Cardiac fibroblast (primary cell): ENCODE measurements around the gene SLC7A10.

Experiments
- DNase-seq, 2 donors: peaks; one replicate each; pipeline versions ENCODE4 v3.0.0 to v3.0.0-alpha.2; 2010; ENCODE audit warnings: low read depth in 2 of 2
- H3K4me3 ChIP-seq, 2 donors: replicated peaks in 1 of 2; 1 replicate in 1 of 2; 2 replicates in 1 of 2; pipeline ENCODE4 v1.5.1; 2011; ENCODE audit warnings: low read depth in 2 of 2, low read length in 2 of 2, mild to moderate bottlenecking in 2 of 2, moderate library complexity in 1 of 2
- CTCF ChIP-seq: IDR thresholded peaks from one replicate; pipeline ENCODE4 v1.5.1; 2011; ENCODE audit warnings: low read depth, mild to moderate bottlenecking, low read length, inconsistent platforms

Gene SLC7A10

GRCh38 chr19:33249740-33250366 lies 24.2 kb upstream of the SLC7A10 start:
- no peak for DNase-seq
- no peak for TF ChIP-seq CTCF
- no peak overlapping the region for H3K4me3 ChIP-seq

DNA sequence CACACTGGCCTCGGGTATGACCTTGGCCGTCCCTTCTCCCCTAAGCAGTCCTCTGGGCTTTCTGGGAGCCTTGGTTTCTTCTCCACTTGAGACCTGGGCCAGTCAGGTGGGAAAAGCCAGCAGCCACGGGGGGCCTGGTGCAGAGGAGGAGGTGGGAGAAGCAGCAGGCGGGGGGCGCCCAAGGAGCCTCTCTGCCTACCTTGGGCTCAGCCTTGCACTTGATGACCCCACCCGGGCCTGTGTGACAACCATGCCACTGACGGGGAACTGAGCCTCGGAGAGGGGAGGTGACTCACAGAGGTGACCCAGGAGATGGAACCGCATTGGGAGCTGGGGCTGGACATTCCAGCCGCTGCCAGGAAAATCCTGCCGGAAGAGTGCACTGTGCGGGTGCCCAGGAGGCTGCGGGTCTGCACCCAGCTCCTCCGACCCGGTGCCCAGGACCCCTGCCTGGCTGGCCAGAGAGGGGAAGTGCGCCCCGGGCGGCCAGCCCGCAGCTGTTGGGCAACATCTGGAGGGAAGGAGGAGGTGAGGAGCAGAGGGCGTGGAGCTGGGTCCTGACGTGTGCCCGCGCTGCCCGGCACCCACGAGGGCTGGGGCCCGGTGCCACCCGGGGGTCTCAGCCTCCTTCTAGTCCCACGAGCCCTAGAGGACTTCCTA lies 23.4 kb upstream of the SLC7A10 start:
- no peak for TF ChIP-seq CTCF
- no peak for DNase-seq
- no peak overlapping the region for H3K4me3 ChIP-seq

GRCh38 chr19:33248553-33248953 lies 22.9 kb upstream of the SLC7A10 start:
- no peak for TF ChIP-seq CTCF
- DNase-seq = no peak
- H3K4me3 ChIP-seq = no peak overlapping the region

GRCh38 chr19:33248104-33248503 lies 22.5 kb upstream of the SLC7A10 start:
- no peak for DNase-seq
- no peak for TF ChIP-seq CTCF
- H3K4me3 ChIP-seq = no peak overlapping the region

DNA sequence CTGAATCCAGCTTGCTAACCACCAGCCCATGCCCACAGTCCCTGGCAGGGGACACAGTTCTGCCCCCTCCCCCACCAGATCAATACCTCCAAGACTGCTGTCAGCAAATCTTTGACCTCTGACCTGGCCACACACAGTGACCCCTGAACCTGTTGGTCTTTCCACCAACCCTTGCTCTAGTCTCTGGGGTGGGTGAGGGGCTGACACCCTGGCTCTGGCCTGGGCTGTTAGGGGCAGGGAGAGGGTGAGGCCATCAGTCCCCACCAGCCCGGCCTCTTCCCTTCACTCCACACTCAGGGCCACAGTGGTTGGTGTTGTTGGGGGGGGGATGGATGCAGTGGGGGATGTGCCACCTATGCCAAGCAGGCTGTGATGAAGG lies 21.8 kb upstream of the SLC7A10 start:
- no peak overlapping the region for H3K4me3 ChIP-seq
- DNase-seq = no peak
- no peak for TF ChIP-seq CTCF

- H3K4me3 ChIP-seq = no peak overlapping the region
- no peak for TF ChIP-seq CTCF
- DNase-seq = peak in 1 of 2 donors; percentile 13
These were observed 21.2 kb upstream of the SLC7A10 start for GRCh38 chr19:33246709-33247440.
